WERI-Rb-1 (cell line): ENCODE measurements around the gene ARPC1A.

Experiments used
- DNase-seq: peaks from one replicate; pipeline ENCODE4 v3.0.0-alpha.2; 2020
- H3K27ac ChIP-seq: fragments of 250-450 bp; sonication (Bioruptor Pico); 2 replicates; pipeline ENCODE4 v1.5.1; 2020; ENCODE audit warnings: mild to moderate bottlenecking, moderate library complexity
- H3K27me3 ChIP-seq: fragments of 250-450 bp; sonication (Bioruptor Pico); 2 replicates; pipeline ENCODE4 v1.5.1; 2021; ENCODE audit warnings: mild to moderate bottlenecking, low read depth, moderate library complexity; ENCODE audit not compliant: insufficient read depth, severe bottlenecking
- H3K36me3 ChIP-seq: fragments of 250-450 bp; sonication (Bioruptor Pico); 2 replicates; pipeline ENCODE4 v1.5.1; 2020; ENCODE audit warnings: mild to moderate bottlenecking, moderate library complexity
- H3K4me3 ChIP-seq: 2 replicates; pipeline ENCODE4 v1.5.1; 2011; ENCODE audit warnings: low read depth, mild to moderate bottlenecking, control low read depth, low read length
- H3K9me3 ChIP-seq: fragments of 250-450 bp; sonication (Bioruptor Pico); 2 replicates; pipeline ENCODE4 v1.5.1; 2021; ENCODE audit warnings: mild to moderate bottlenecking, moderate library complexity; ENCODE audit not compliant: severe bottlenecking
- TF ChIP-seq, protein P1 (sequence below): IDR thresholded peaks from 2 replicates; pipeline ENCODE4 v1.5.1; 2011; ENCODE audit warnings: low read depth, mild to moderate bottlenecking, control low read depth, inconsistent platforms, low read length

Gene ARPC1A

DNA sequence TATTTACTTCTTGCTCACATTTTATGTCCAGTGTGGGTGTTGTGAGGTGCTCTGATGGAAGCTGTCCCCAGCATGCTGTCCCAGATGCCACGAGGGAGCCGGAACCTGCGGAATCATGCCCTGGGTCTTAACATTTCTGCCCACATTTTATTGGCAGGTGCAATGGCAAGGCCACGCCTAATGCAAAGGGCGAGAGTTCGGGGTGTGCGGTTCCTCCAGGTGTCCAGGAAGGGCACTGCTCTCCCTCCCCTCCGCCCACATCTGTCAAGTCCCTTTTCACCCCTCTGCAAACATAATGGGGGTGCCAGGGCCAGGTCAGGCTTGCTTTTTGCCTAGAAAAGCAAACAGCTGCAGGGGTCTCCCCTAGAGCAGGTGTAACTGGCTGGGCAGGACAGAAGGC is 66.3 kb downstream of the ARPC1A start:
- no peak overlapping the region; the same call in 1 of the 2 replicates for H3K27ac ChIP-seq
- no peak for DNase-seq
- H3K27me3 ChIP-seq, result no peaks in the 10 kb centered on the region
- H3K36me3 ChIP-seq, result peaks cover 25% of the 10 kb centered on the region
- TF ChIP-seq, protein P1, sequence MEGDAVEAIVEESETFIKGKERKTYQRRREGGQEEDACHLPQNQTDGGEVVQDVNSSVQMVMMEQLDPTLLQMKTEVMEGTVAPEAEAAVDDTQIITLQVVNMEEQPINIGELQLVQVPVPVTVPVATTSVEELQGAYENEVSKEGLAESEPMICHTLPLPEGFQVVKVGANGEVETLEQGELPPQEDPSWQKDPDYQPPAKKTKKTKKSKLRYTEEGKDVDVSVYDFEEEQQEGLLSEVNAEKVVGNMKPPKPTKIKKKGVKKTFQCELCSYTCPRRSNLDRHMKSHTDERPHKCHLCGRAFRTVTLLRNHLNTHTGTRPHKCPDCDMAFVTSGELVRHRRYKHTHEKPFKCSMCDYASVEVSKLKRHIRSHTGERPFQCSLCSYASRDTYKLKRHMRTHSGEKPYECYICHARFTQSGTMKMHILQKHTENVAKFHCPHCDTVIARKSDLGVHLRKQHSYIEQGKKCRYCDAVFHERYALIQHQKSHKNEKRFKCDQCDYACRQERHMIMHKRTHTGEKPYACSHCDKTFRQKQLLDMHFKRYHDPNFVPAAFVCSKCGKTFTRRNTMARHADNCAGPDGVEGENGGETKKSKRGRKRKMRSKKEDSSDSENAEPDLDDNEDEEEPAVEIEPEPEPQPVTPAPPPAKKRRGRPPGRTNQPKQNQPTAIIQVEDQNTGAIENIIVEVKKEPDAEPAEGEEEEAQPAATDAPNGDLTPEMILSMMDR, result no peak
- H3K9me3 ChIP-seq, result no peaks in the 10 kb centered on the region
- H3K4me3 ChIP-seq, result peak overlapping the region; percentile 67

DNA sequence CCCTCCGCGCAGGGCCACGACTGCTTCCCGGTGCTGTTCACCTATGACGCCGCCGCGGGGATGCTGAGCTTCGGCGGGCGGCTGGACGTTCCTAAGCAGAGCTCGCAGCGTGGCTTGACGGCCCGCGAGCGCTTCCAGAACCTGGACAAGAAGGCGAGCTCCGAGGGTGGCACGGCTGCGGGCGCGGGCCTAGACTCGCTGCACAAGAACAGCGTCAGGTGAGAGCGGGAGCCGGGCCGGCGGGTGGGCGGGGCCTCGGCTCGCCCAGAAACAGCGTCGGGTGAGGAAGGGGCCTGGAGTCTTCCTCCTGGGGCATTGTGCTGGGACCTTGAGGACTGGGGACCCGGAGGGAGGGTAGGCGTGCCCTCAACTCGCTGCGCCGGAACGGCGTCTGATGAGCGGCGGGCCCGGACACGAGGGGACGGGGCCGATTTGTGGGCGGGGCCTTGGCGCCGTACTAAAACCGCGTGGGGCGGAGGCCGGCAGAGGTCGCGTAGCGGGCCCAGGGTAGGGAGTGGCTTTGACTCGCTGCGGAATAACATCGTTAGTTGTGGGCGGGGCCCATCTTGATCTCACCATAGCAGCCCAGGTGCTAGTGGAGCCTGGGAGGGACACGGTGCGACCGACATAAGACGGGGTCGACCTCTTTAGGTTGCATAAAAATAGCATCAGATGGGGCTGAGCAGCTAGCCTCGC is 67.1 kb downstream of the ARPC1A start:
- TF ChIP-seq, protein P1, result no peak
- Histone ChIP-seq H3K9me3 (no peaks in the 10 kb centered on the region), H3K36me3 (peaks cover 33% of the 10 kb centered on the region), H3K4me3 (peak overlapping the region; percentile 67), H3K27ac (peak overlapping the region; percentile 78), H3K27me3 (no peaks in the 10 kb centered on the region)
- DNase-seq, result peak; percentile 93

DNA sequence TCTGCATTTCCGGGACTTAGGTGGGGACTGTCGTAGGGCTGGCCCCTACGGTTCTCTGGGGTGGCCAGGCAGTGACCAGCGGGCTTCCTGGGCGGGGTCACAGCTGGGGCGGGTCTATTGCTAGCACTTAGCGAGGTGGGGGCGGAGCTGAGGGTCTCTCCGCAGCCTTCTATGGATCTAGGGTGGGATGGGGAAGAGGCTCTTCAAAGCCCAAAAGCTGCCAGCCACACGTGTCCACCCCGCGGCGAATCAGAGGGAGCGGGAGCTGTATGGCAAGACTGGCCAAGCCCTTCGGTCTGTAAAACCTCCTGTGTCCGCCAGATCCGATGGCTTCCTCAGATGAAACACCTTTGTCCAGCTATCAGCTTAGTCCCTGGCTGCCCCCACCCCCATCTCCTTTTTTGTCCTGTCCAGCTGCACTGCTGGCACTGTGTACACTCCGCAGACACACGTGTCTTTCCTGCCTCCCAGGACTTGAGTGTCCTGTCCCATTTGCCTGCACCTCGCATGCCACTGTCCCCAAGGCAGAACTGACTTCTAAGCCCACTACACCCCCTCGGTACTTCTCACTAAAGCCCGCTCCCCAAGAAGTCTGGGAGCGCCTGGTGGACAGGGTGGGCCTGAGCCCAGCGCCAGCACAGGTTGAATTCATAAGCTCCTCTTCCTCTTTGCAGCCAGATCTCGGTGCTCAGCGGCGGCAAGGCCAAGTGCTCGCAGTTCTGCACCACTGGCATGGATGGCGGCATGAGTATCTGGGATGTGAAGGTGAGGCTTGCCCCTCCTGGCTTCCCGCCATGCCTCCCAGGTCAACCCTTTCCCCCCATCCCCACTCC is 67.9 kb downstream of the ARPC1A start:
- peak overlapping the region; percentile 78 for H3K27ac ChIP-seq

DNA sequence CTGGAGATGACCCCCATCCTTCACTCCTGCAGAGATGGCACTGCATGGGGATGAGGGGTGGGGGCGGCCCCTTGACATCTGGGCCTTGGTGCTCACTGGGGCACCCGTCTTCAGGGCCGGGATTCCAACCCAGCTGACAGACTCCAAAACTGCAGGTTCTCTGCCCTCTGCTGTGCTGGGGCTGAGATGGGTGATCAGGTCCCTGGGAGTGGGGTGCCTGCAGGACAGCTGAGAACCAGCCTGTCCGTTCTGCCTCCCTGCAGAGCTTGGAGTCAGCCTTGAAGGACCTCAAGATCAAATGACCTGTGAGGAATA is 68.4 kb downstream of the ARPC1A start:
- TF ChIP-seq, protein P1, result no peak
- H3K27ac ChIP-seq, result no peak overlapping the region
- no peak for DNase-seq
- no peaks in the 10 kb centered on the region for H3K27me3 ChIP-seq
- peaks cover 46% of the 10 kb centered on the region for H3K36me3 ChIP-seq
- no peaks in the 10 kb centered on the region for H3K9me3 ChIP-seq
- no peak overlapping the region for H3K4me3 ChIP-seq

More for the DNA sequence above, 67.9 kb downstream of the ARPC1A start:
- Histone ChIP-seq H3K36me3 (peaks cover 40% of the 10 kb centered on the region), H3K27me3 (no peaks in the 10 kb centered on the region), H3K9me3 (no peaks in the 10 kb centered on the region), H3K4me3 (peak overlapping the region; percentile 67)
- TF ChIP-seq, protein P1, result no peak
- DNase-seq, result peak; percentile 87

DNA sequence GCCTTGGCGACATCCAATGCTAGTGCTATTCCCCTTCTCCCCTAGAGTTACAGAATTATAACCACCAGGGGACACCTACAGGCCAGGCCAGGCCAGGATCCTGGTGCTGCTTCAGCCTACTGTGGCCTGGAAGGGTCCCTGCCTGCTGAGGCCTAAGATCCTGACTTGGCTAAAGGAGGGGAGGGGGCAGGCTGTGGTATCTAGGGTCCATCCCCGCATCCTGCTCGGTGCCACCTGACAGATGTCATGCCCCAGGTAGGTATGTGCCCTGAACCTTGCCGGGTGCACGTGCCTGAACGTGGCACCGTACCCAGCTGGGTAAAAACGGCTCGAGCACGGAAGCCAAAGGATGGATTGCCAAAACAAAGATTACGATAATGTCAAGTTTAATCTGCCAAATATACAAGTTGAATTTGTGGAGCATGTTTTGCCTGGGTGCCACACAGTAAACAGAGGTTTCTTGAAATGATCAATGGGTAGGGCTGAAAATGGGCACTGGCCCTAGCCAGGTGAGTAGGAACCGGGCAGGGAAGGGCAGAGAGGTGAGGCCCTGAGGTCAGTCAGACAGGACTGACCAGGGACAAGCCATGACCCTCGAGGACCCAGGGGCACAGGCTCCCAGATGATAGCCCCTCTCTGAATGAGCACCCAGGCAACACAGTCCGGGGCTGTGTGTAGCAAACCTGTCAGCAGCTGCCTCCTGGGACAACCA is 70.1 kb downstream of the ARPC1A start:
- Histone ChIP-seq H3K4me3 (no peak overlapping the region), H3K27ac (no peak overlapping the region), H3K27me3 (no peaks in the 10 kb centered on the region), H3K36me3 (peaks cover 59% of the 10 kb centered on the region), H3K9me3 (no peaks in the 10 kb centered on the region)
- DNase-seq, result no peak
- TF ChIP-seq, protein P1, result no peak
